Measurements from ENCODE around the gene OR51B5.
"Not testable (repeated sequence)": the region's sequence is repeated elsewhere in the genome, so short reads cannot be mapped to it uniquely, and the experiment has no call there.

The OR51B5 gene

GRCh38 chr11:5324197-5324596 is 19.1 kb downstream of the OR51B5 start, which contains the start of gene OR51B2:
OR51B2 (minus strand) TSS chr11:5324297; CDS start chr11:5324297, 0 bp downstream.
- no peak for DNase-seq

DNA sequence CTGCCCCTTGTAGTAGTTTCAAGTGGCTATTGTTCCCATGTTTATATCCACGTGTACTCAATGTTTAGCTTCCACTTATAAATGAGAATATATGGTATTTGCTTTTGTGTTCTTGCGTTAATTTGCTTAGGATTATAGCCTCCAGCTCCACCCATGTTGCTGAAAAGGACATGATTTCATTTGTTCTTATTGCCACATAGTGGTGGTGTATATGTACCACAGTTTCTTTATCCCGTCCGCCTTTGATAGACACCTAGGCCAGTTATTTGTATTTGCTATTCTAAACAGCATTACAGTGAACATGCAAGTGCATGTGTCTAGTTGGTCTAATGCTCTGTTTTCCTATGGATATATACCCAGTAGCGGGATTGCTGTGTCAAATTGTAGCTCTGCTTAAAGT is 26.0 kb downstream of the OR51B5 start:
- no peak for DNase-seq

DNA sequence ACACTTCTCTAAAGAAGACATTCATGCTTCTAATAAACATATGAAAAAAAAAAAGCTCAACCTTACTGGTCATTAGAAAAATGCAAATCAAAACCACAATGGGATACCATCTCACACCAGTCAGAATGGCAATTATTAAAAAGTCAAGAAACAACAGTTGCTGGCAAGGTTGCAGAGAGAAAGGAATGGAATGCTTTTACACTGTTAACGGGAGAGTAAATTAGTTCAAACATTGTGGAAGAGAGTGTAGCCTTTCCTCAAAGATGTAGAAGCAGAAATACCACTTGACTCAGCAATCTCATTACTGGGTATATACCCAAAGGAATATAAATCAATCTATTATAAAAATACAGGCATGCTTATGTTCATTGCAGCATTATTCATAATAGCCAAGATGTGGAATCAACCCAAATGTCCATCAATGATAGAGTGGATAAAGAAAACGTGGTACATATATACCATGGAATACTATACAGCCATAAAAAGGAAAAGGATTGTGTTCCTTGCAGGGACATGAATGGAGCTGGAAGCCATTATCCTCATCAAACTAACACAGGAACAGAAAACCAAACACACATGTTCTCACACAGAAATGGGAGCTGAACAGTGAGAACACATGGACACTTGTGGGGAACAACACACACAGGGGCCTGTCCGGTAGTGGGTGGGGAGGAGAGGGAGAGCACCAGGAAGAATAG is 29.8 kb downstream of the OR51B5 start:
- DNase-seq = not testable (repeated sequence)

- DNase-seq = no peak
Observed at GRCh38 chr11:5310423-5310822, 32.9 kb downstream of the OR51B5 start.

- no peak for DNase-seq
Observed at GRCh38 chr11:5307256-5308019, 35.9 kb downstream of the OR51B5 start.

DNA sequence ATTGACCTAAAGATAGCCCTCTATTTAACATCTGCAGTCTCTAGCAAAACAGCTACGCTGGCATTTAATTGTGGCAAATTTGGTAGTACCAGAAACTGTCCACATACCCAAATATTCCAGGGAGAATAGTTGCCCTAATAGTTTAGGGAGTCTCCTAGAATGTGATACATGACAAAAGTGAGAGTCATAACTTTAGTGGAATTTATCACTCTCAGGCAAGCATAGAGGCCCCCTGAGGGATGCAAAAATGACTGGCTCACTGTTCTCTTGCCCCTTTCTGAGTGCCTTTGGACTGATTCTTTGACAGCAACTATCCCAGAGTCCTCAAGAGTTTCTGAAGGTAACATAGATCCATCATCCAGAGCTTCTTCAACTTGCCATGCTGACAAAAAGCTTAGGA is 39.3 kb downstream of the OR51B5 start:
- no peak for DNase-seq

- DNase-seq = no peak
Observed at GRCh38 chr11:5303626-5304025, 39.7 kb downstream of the OR51B5 start.

- DNase-seq = no peak
Observed at GRCh38 chr11:5301846-5302245, 41.5 kb downstream of the OR51B5 start, which contains the start of gene OR51B4. OR51B4 (minus strand) TSS chr11:5301946; CDS start chr11:5301946, 0 bp downstream.

DNA sequence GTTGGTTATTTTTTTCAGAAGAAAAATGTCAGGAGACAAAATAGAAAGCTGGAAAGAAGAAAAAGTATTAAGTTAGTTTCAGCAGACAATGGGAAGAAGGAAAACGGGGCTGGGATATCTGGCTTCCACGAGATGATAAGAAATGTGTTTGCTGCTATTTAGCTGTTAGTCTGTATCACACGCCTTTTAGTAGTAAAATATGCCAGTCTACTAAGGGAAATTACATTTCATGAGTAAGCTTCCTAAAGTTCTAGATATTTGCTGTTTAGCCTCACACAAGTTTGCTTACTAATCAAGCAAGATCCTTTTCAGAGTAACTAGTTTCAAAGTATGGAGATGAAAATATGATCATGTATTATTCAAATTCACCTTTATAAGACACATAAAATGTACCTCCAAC is 43.1 kb downstream of the OR51B5 start:
- no peak for DNase-seq

GRCh38 chr11:5298451-5298850 is 44.9 kb downstream of the OR51B5 start:
- DNase-seq = no peak

GRCh38 chr11:5297721-5298323 is 45.5 kb downstream of the OR51B5 start:
- DNase-seq = no peak

GRCh38 chr11:5294342-5294995 is 48.9 kb downstream of the OR51B5 start:
- DNase-seq = not testable (repeated sequence)

- no peak for DNase-seq
Observed at GRCh38 chr11:5293028-5293427, 50.3 kb downstream of the OR51B5 start.
